H1 (cell line): ENCODE data around the gene RMND1. TPM values are rescaled to one million over a fixed set of nuclear protein-coding genes. Genes with fewer than 3 reads are reported as not detected.
A peak's percentile ranks its signal among the peaks of the same experiment; 100 is the strongest.

Experiments
- CTCF ChIA-PET: fragments of 300-600 bp; sonication (Branson Sonifier 250); formaldehyde crosslinking; loops from one replicate; lab custom pipeline; 2021; ENCODE audit not compliant: partially characterized antibody; lab: Charles Lee
- POLR2A ChIA-PET: fragments of 300-600 bp; sonication (Branson Sonifier 250); formaldehyde crosslinking; loops from one replicate; lab custom pipeline; 2021; ENCODE audit warnings: inconsistent platforms; ENCODE audit not compliant: partially characterized antibody; lab: Charles Lee
- DNase-seq, 2 experiments: peaks; one replicate each; pipeline versions ENCODE4 v3.0.0 to v3.0.0-alpha.2; 2010 to 2022; ENCODE audit warnings: low spot score in 2 of 2, low read depth in 1 of 2, mixed read lengths in 1 of 2
- FAIRE-seq: peaks from 2 replicates; lab custom pipeline; 2011; peaks lifted over from hg19 to GRCh38; lab: Jason Lieb, UNC
- H2AFZ ChIP-seq: 2 replicates; pipeline ENCODE4 v1.8.1; 2012; ENCODE audit warnings: low read length, inconsistent platforms
- H2AK5ac ChIP-seq: 2 replicates; pipeline ENCODE4 v1.6.1; 2013; ENCODE audit warnings: low read depth, low read length
- H2BK120ac ChIP-seq: replicated peaks from 2 replicates; pipeline ENCODE3; 2013; ENCODE audit warnings: low read depth, low read length, inconsistent platforms
- H2BK12ac ChIP-seq: 2 replicates; pipeline ENCODE4 v1.6.1; 2013; ENCODE audit warnings: low read depth, low read length
- H2BK15ac ChIP-seq: 2 replicates; pipeline ENCODE4 v1.6.1; 2013; ENCODE audit warnings: low read length
- H2BK20ac ChIP-seq: 2 replicates; pipeline ENCODE4 v1.6.1; 2013; ENCODE audit warnings: low read length
- H2BK5ac ChIP-seq: 2 replicates; pipeline ENCODE4 v1.6.1; 2013; ENCODE audit warnings: low read depth, low read length
- H3K14ac ChIP-seq: 2 replicates; pipeline ENCODE4 v1.6.1; 2013; ENCODE audit warnings: inconsistent platforms; ENCODE audit not compliant: insufficient read length
- H3K18ac ChIP-seq: 2 replicates; pipeline ENCODE4 v1.6.1; 2013; ENCODE audit warnings: low read length; ENCODE audit errors: extremely low read depth
- H3K23ac ChIP-seq: 2 replicates; pipeline ENCODE4 v1.6.1; 2013; ENCODE audit warnings: inconsistent platforms; ENCODE audit not compliant: insufficient read length
- H3K23me2 ChIP-seq: 2 replicates; pipeline ENCODE4 v1.6.1; 2013; ENCODE audit warnings: low read depth, low read length
- H3K27ac ChIP-seq: 2 replicates; pipeline ENCODE4 v1.6.1; 2011; ENCODE audit warnings: low read depth, low read length, inconsistent platforms
- H3K27me3 ChIP-seq, 4 experiments: replicated peaks in 1 of 4; 1 replicate in 1 of 4; 2 replicates in 3 of 4; pipeline versions ENCODE4 v1.6.1 to v1.8.1; 2011 to 2013; ENCODE audit warnings: low read length in 3 of 4, mild to moderate bottlenecking in 3 of 4, inconsistent platforms in 2 of 4, mixed read lengths in 2 of 4, moderate library complexity in 1 of 4; ENCODE audit not compliant: control insufficient read depth in 3 of 4, insufficient read depth in 3 of 4; ENCODE audit errors: extremely low read depth in 1 of 4
- H3K36me3 ChIP-seq, 4 experiments: 2 replicates each; pipeline versions ENCODE4 v1.6.1 to v1.8.1; 2011 to 2013; ENCODE audit warnings: mild to moderate bottlenecking in 4 of 4, low read length in 3 of 4, moderate library complexity in 2 of 4, control low read depth in 1 of 4, inconsistent platforms in 1 of 4; ENCODE audit not compliant: insufficient read depth in 4 of 4, control insufficient read depth in 2 of 4
- H3K4ac ChIP-seq: replicated peaks from 2 replicates; pipeline ENCODE3; 2013; ENCODE audit warnings: low read length, low read depth, mixed read lengths, inconsistent platforms; ENCODE audit not compliant: insufficient read length
- H3K4me1 ChIP-seq, 4 experiments: replicated peaks in 1 of 4; 1 replicate in 1 of 4; 2 replicates in 3 of 4; pipeline versions ENCODE4 v1.6.1 to v1.8.1; 2011 to 2013; ENCODE audit warnings: low read length in 3 of 4, inconsistent platforms in 2 of 4, mixed read lengths in 1 of 4; ENCODE audit not compliant: insufficient read depth in 4 of 4, control insufficient read depth in 3 of 4
- H3K4me2 ChIP-seq, 2 experiments: 2 replicates each; pipeline versions ENCODE4 v1.6.1 to v1.8.1; 2011 to 2013; ENCODE audit warnings: low read depth in 2 of 2, low read length in 2 of 2, control low read depth in 1 of 2, inconsistent platforms in 1 of 2, mild to moderate bottlenecking in 1 of 2; ENCODE audit not compliant: insufficient read depth in 1 of 2
- H3K4me3 ChIP-seq, 4 experiments: fragments of 200-600, 300-600 bp in 1 of 4; sonication (generic), shearing (Covaris generic), sonication (Bioruptor Twin) in 1 of 4; 2 replicates each; pipeline versions ENCODE4 v1.5.1 to v1.8.1; 2011 to 2016; ENCODE audit warnings: low read length in 4 of 4, low read depth in 3 of 4, control low read depth in 2 of 4, inconsistent platforms in 2 of 4, mild to moderate bottlenecking in 2 of 4, mixed read lengths in 1 of 4, moderate library complexity in 1 of 4; ENCODE audit not compliant: insufficient read depth in 2 of 4; ENCODE audit errors: extremely low read depth in 1 of 4
- H3K56ac ChIP-seq: replicated peaks from 2 replicates; pipeline ENCODE3; 2013; ENCODE audit warnings: low read depth, mild to moderate bottlenecking, mixed read lengths, low read length, inconsistent platforms; ENCODE audit not compliant: insufficient read length
- H3K79me1 ChIP-seq: 2 replicates; pipeline ENCODE4 v1.6.1; 2013; ENCODE audit warnings: low read depth, low read length, control low read depth
- H3K79me2 ChIP-seq, 2 experiments: 2 replicates each; pipeline versions ENCODE4 v1.6.1 to v1.8.1; 2012 to 2013; ENCODE audit warnings: low read length in 2 of 2, mild to moderate bottlenecking in 2 of 2, inconsistent platforms in 1 of 2; ENCODE audit not compliant: insufficient read depth in 2 of 2, control insufficient read depth in 1 of 2
- H3K9ac ChIP-seq, 4 experiments: replicated peaks in 1 of 4; 1 replicate in 1 of 4; 2 replicates in 3 of 4; pipeline versions ENCODE4 v1.6.1 to v1.8.1; 2011 to 2013; ENCODE audit warnings: low read depth in 3 of 4, low read length in 3 of 4, control low read depth in 2 of 4, mild to moderate bottlenecking in 2 of 4, moderate library complexity in 2 of 4, inconsistent platforms in 1 of 4; ENCODE audit errors: extremely low read depth in 1 of 4
- H3K9me3 ChIP-seq, 2 experiments: 2 replicates each; pipeline versions ENCODE4 v1.6.1 to v1.8.1; 2012 to 2013; ENCODE audit warnings: mild to moderate bottlenecking in 2 of 2, moderate library complexity in 2 of 2, control low read depth in 1 of 2, inconsistent platforms in 1 of 2, low read depth in 1 of 2, low read length in 1 of 2, mixed read lengths in 1 of 2; ENCODE audit not compliant: insufficient read depth in 2 of 2
- H4K20me1 ChIP-seq, 2 experiments: replicated peaks in 1 of 2; 2 replicates each; pipeline versions ENCODE3 to v1.8.1; 2011 to 2013; ENCODE audit warnings: inconsistent platforms in 2 of 2, low read length in 2 of 2, mild to moderate bottlenecking in 1 of 2; ENCODE audit not compliant: insufficient read depth in 2 of 2, control insufficient read depth in 1 of 2
- H4K5ac ChIP-seq: 2 replicates; pipeline ENCODE4 v1.6.1; 2013; ENCODE audit warnings: low read length, low read depth, mixed read lengths, inconsistent platforms; ENCODE audit not compliant: insufficient read length
- H4K8ac ChIP-seq: 2 replicates; pipeline ENCODE4 v1.8.0; 2013; ENCODE audit warnings: mild to moderate bottlenecking, moderate library complexity, low read length, inconsistent platforms; ENCODE audit not compliant: insufficient read depth; ENCODE audit errors: extremely low read depth
- H4K91ac ChIP-seq: replicated peaks from 2 replicates; pipeline ENCODE3; 2013; ENCODE audit warnings: low read length, mixed read lengths, inconsistent platforms; ENCODE audit not compliant: insufficient read length
- RAD21 ChIP-seq, 2 experiments: IDR thresholded peaks in 1 of 2; conservative IDR thresholded peaks in 1 of 2; 2 replicates each; pipeline ENCODE4 v1.6.1; 2011; ENCODE audit warnings: low read depth in 2 of 2, low read length in 2 of 2, improper control_type of control experiment in 1 of 2, inconsistent platforms in 1 of 2, mild to moderate bottlenecking in 1 of 2, moderate library complexity in 1 of 2
- SIN3A ChIP-seq, 2 experiments: IDR thresholded peaks in 1 of 2; conservative IDR thresholded peaks in 1 of 2; 2 replicates each; pipeline ENCODE4 v1.6.1; 2011 to 2012; ENCODE audit warnings: low read length in 2 of 2, improper control_type of control experiment in 1 of 2, low read depth in 1 of 2, mild to moderate bottlenecking in 1 of 2
- WGBS, 2 experiments: shearing (Covaris generic) in 1 of 2; methylation state at CpG; one replicate each; pipeline versions ENCODE4 v1.1.6 to v1.1.7; 2013 to 2015; ENCODE audit warnings: low lambda C conversion rate in 2 of 2, mixed read lengths in 2 of 2, inconsistent platforms in 1 of 2, low coverage in 1 of 2, missing lambda C conversion rate in 1 of 2; ENCODE audit not compliant: insufficient replicate concordance in 2 of 2, insufficient coverage in 1 of 2, insufficient read length in 1 of 2; ENCODE audit errors: extremely low coverage in 1 of 2, missing lambda C conversion rate in 1 of 2; 5-methylcytosine and 5-hydroxymethylcytosine counted together
- polyA plus RNA-seq, 7 experiments: library from polyadenylated mRNA; depleted of rRNA in 3 of 7; stranded (reverse) in 5 of 7; unstranded in 2 of 7; fragments of >200 nt in 5 of 7; fragments of 200-250 nt in 2 of 7; gene quantifications; 1 replicate in 5 of 7; 2 replicates in 1 of 7; 4 replicates in 1 of 7; pipeline versions ENCODE4 v1.2.1 to v1.2.3, GENCODE V29; 2011 to 2013; ENCODE audit warnings: missing spikeins in 2 of 7, mixed read lengths in 2 of 7
- total RNA-seq: library from RNA; stranded (reverse); fragmentation: NEBNext Ultra II Directional; extraction: Animal tissue kit (Norgen Biotek cat#: 25700); gene quantifications from 2 replicates; pipeline ENCODE4 v1.2.1, GENCODE V29; 2021

Gene RMND1
- total and polyA plus RNA-seq, 2 of the 8 experiments (the other 6 are each of a cell fraction or from before 2014, with no cell fraction given): 7.3 to 21.9 TPM

- Histone ChIP-seq H3K27ac (no peak overlapping the region), H3K4ac (no peak overlapping the region), H3K14ac (no peak overlapping the region), H3K23me2 (no peaks in the 10 kb centered on the region), H2AK5ac (no peak overlapping the region), H4K20me1 (peaks cover 7 to 8% of the 10 kb centered on the region in 2 experiments), H2AFZ (no peak overlapping the region), H3K9ac (no peak overlapping the region), H3K4me1 (no peaks in the 10 kb centered on the region), H3K36me3 (peaks cover 0 to 15% (median 7%) of the 10 kb centered on the region in 4 experiments; a peak in 6 of 8 replicates), H2BK5ac (no peak overlapping the region), H4K5ac (no peak overlapping the region), H3K23ac (no peak overlapping the region), H4K8ac (no peak overlapping the region), H2BK120ac (no peak overlapping the region), H3K79me2 (peaks cover 3 to 80% of the 10 kb centered on the region in 2 experiments; a peak in 2 of 4 replicates), H3K79me1 (peaks cover 7% of the 10 kb centered on the region), H2BK20ac (no peak overlapping the region), H2BK15ac (no peak overlapping the region), H3K4me3 (no peak overlapping the region), H3K27me3 (no peaks in the 10 kb centered on the region), H3K9me3 (no peaks in the 10 kb centered on the region), H2BK12ac (no peak overlapping the region), H4K91ac (no peak overlapping the region), H3K56ac (no peak overlapping the region), H3K4me2 (no peak overlapping the region), H3K18ac (no peak overlapping the region)
- ChIA-PET POLR2A (interaction anchor here (1.0 to 3.3 kb wide), 3 partner anchors 12 to 30 kb away, joined by 3 to 18 read pairs (median 3); partner anchors contain the start of gene RMND1), CTCF (interaction anchor here (0.9 to 2.6 kb wide), 3 partner anchors 11 to 684 kb away, joined by 3 to 11 read pairs (median 3); partner anchors contain the start of gene RMND1)
- 95% methylated on average over 2 of the region's 2 CpGs; no CpG with 5 or more reads in 1 of the 2 experiments for WGBS, 2 experiments
- FAIRE-seq: no peak
- TF ChIP-seq RAD21 (IDR thresholded peaks at IDR 0.05 in 1 of 2, conservative IDR thresholded peaks at IDR 0.05 in 1 of 2; ENCODE audit: low read depth in 2 of 2, low read length in 2 of 2) (peak; percentile 9 to 14; a peak in 1 of 4 replicates), SIN3A (conservative IDR thresholded peaks at IDR 0.05 in 1 of 2, IDR thresholded peaks at IDR 0.05 in 1 of 2; ENCODE audit: low read depth in 1 of 2, low read length in 2 of 2) (no peak)
- no peak for DNase-seq
Measured at GRCh38 chr6:151440930-151441329, 11.0 kb downstream of the RMND1 start.
